B cell (primary cell): ENCODE measurements around the gene NUP54. TPM values are rescaled to one million over a fixed set of nuclear protein-coding genes. Genes with fewer than 3 reads are reported as not detected.

Source experiments
- ATAC-seq: fragments of 200-7000 bp; cut with Tn5 transposase; one replicate; pipeline ENCODE4 v1.10.0; 2021; ENCODE audit warnings: low read depth, mild to moderate bottlenecking, moderate number of reproducible peaks, moderate library complexity
- CTCF ChIA-PET: fragments of 350-600 bp; sonication (Branson Sonifier 250); formaldehyde crosslinking; loops from one replicate; lab custom pipeline; 2021; ENCODE audit warnings: antibody characterized with exemption, inconsistent platforms; lab: Charles Lee
- POLR2A ChIA-PET: fragments of 350-600 bp; sonication (Branson Sonifier 250); formaldehyde crosslinking; loops from one replicate; lab custom pipeline; 2021; ENCODE audit warnings: antibody characterized with exemption; lab: Charles Lee
- DNase-seq: peaks from one replicate; pipeline ENCODE4 v3.0.0; 2013
- H2AFZ ChIP-seq: 2 replicates; pipeline ENCODE4 v1.6.1; 2012; ENCODE audit warnings: mild to moderate bottlenecking, low read depth, low read length; ENCODE audit not compliant: insufficient read depth, poor library complexity, severe bottlenecking
- H3K27ac ChIP-seq, 2 donors: 1 replicate in 1 of 2; 2 replicates in 1 of 2; pipeline ENCODE4 v1.5.1; 2012 to 2013; ENCODE audit warnings: low read length in 2 of 2, mild to moderate bottlenecking in 2 of 2, moderate library complexity in 1 of 2
- H3K27me3 ChIP-seq, 4 experiments: fragments of 200-600 bp in 1 of 4; sonication (generic) in 1 of 4; replicated peaks in 1 of 4; 1 replicate in 2 of 4; 2 replicates in 2 of 4; pipeline versions ENCODE4 v1.6.1 to v1.7.0; 2013 to 2016; ENCODE audit warnings: low read length in 3 of 4, mild to moderate bottlenecking in 2 of 4, mixed read lengths in 1 of 4, moderate library complexity in 1 of 4; ENCODE audit not compliant: insufficient read depth in 4 of 4, control insufficient read depth in 3 of 4; ENCODE audit errors: control extremely low read depth in 1 of 4
- H3K36me3 ChIP-seq, 2 experiments: replicated peaks in 1 of 2; 1 replicate in 1 of 2; 2 replicates in 1 of 2; pipeline versions ENCODE4 v1.6.1 to v1.7.1; 2013; ENCODE audit warnings: low read length in 1 of 2; ENCODE audit not compliant: insufficient read depth in 2 of 2, control insufficient read depth in 1 of 2; ENCODE audit errors: control extremely low read depth in 1 of 2, extremely low read depth in 1 of 2
- H3K4me1 ChIP-seq, 2 donors: fragments of 200-600 bp in 1 of 2; sonication (generic) in 1 of 2; 1 replicate in 1 of 2; 2 replicates in 1 of 2; pipeline versions ENCODE4 v1.5.1 to v1.6.1; 2013 to 2017; ENCODE audit warnings: low read length in 2 of 2; ENCODE audit not compliant: control insufficient read depth in 2 of 2, insufficient read depth in 2 of 2
- H3K4me2 ChIP-seq: replicated peaks from 2 replicates; pipeline ENCODE3; 2012; ENCODE audit warnings: mild to moderate bottlenecking, low read depth, low read length; ENCODE audit not compliant: poor library complexity, severe bottlenecking
- H3K4me3 ChIP-seq, 5 experiments: fragments of 200-600 bp in 1 of 5; sonication (generic) in 1 of 5; 1 replicate in 3 of 5; 2 replicates in 2 of 5; pipeline versions ENCODE4 v1.5.1 to v1.7.0; 2011 to 2016; ENCODE audit warnings: low read length in 4 of 5, mild to moderate bottlenecking in 4 of 5, low read depth in 2 of 5, control low read depth in 1 of 5, moderate library complexity in 1 of 5; ENCODE audit not compliant: insufficient read depth in 1 of 5; ENCODE audit errors: control extremely low read depth in 1 of 5, extremely low read depth in 1 of 5
- H3K79me2 ChIP-seq: fragments of 200-600 bp; sonication (generic); one replicate; pipeline ENCODE4 v1.6.0; 2016; ENCODE audit warnings: low read length; ENCODE audit not compliant: control insufficient read depth, insufficient read depth
- H3K9ac ChIP-seq: fragments of 200-600 bp; sonication (generic); 2 replicates; pipeline ENCODE4 v1.6.1; 2017; ENCODE audit warnings: mild to moderate bottlenecking, low read length, moderate library complexity
- H3K9me3 ChIP-seq, 3 donors: one replicate each; pipeline versions ENCODE4 v1.6.1 to v1.7.1; 2013; ENCODE audit warnings: low read length in 2 of 3; ENCODE audit not compliant: control insufficient read depth in 2 of 3, insufficient read depth in 1 of 3; ENCODE audit errors: control extremely low read depth in 1 of 3
- H4K20me1 ChIP-seq: 2 replicates; pipeline ENCODE4 v1.6.0; 2012; ENCODE audit warnings: mild to moderate bottlenecking, low read length; ENCODE audit not compliant: insufficient read depth, control insufficient read depth, poor library complexity, severe bottlenecking
- H3K27ac Mint-ChIP-seq: one replicate; pipeline ENCODE4 v1.8.0; 2021; ENCODE audit warnings: mixed read lengths
- H3K27me3 Mint-ChIP-seq: one replicate; pipeline ENCODE4 v1.8.0; 2021; ENCODE audit warnings: mixed read lengths
- H3K4me1 Mint-ChIP-seq: one replicate; pipeline ENCODE4 v1.8.0; 2021; ENCODE audit warnings: mixed read lengths
- H3K4me3 Mint-ChIP-seq: one replicate; pipeline ENCODE4 v1.8.0; 2021; ENCODE audit warnings: mixed read lengths
- H3K9me3 Mint-ChIP-seq: one replicate; pipeline ENCODE4 v1.8.0; 2022; ENCODE audit warnings: mixed read lengths; ENCODE audit not compliant: insufficient read depth
- CTCF ChIP-seq: fragments of 200-600 bp; IDR thresholded peaks from one replicate; pipeline ENCODE4 v1.8.0; 2022; ENCODE audit warnings: antibody characterized with exemption, mild to moderate bottlenecking
- EZH2 ChIP-seq: IDR thresholded peaks from 2 replicates; pipeline ENCODE4 v1.6.1; 2012; ENCODE audit warnings: borderline replicate concordance, low read depth, mild to moderate bottlenecking, moderate library complexity, low read length; ENCODE audit not compliant: insufficient read depth, poor library complexity, severe bottlenecking
- WGBS: methylation state at CpG from one replicate; pipeline ENCODE4 v1.1.5; 2013; ENCODE audit warnings: missing lambda C conversion rate; ENCODE audit not compliant: insufficient coverage; 5-methylcytosine and 5-hydroxymethylcytosine counted together
- intact Hi-C: fragments of 100-400 bp; cut with micrococcal nuclease; formaldehyde crosslinking; loops from one replicate; pipeline ENCODE4 v1.10.0; 2022
- polyA plus RNA-seq: library from polyadenylated mRNA; depleted of rRNA; stranded (reverse); fragments of >200 nt; gene quantifications from 2 replicates; pipeline ENCODE4 v1.2.3, GENCODE V29; 2012
- total RNA-seq, 2 donors: library from RNA; stranded (reverse); fragments of 120-200 nt in 1 of 2; gene quantifications; 1 replicate in 1 of 2; 2 replicates in 1 of 2; pipeline versions ENCODE4 v1.2.3 to v1.2.4, GENCODE V29; 2013 to 2022

Gene NUP54
- total and polyA plus RNA-seq, 2 donors (not counting 1 experiment from before 2014, with no cell fraction given) = 17.4 to 71.4 TPM

- CTCF ChIA-PET = interaction anchor here (3.8 kb wide), 1 partner anchor 79 kb away, joined by 24 read pairs; no protein-coding TSS in a partner anchor
- Histone ChIP-seq H3K9me3 (no peaks in the 10 kb centered on the region), H3K4me1 (no peaks in the 10 kb centered on the region), H3K4me3 (no peak within 1 kb of the TSS), H3K36me3 (no peaks in the 10 kb centered on the region), H3K79me2 (no peaks in the 10 kb centered on the region), H2AFZ (no peak within 1 kb of the TSS), H3K27ac (no peak within 1 kb of the TSS), H3K4me2 (no peak within 1 kb of the TSS), H4K20me1 (no peaks in the 10 kb centered on the region), H3K9ac (no peak within 1 kb of the TSS), H3K27me3 (peaks cover 0 to 5% (median 0%) of the 10 kb centered on the region in 4 experiments)
- intact Hi-C loops = no loop called here
- peaks cover 15% of the 10 kb centered on the region for H3K27me3 Mint-ChIP-seq
- no CpG with 5 or more reads among the region's 1 CpG for WGBS
- no peak within 1 kb of the TSS for H3K27ac Mint-ChIP-seq
- TF ChIP-seq CTCF = no peak
- no peak for TF ChIP-seq EZH2
- no peaks in the 10 kb centered on the region for H3K4me1 Mint-ChIP-seq
- no peak for ATAC-seq
- DNase-seq = no peak
- H3K4me3 Mint-ChIP-seq = no peak within 1 kb of the TSS
- no peaks in the 10 kb centered on the region for H3K9me3 Mint-ChIP-seq
- POLR2A ChIA-PET = no interaction called here
Measured at GRCh38 chr4:76074468-76074867, 73.7 kb downstream of the NUP54 start, which contains the start of gene ART3. Gene ART3 (plus strand): TSS chr4:76074709. CDS start chr4:76075890, 1,181 bp downstream.

- no peak overlapping the region for H3K9ac ChIP-seq
- no peak overlapping the region for H3K4me2 ChIP-seq
- no peaks in the 10 kb centered on the region for H3K4me1 ChIP-seq
- ChIA-PET CTCF (interaction anchor here (3.8 kb wide), 1 partner anchor 77 kb away, joined by 24 read pairs; no protein-coding TSS in a partner anchor), POLR2A (no interaction called here)
- Mint-ChIP-seq H3K27ac (no peak overlapping the region), H3K9me3 (no peaks in the 10 kb centered on the region), H3K4me1 (no peaks in the 10 kb centered on the region), H3K27me3 (peaks cover 2% of the 10 kb centered on the region), H3K4me3 (no peak overlapping the region)
- intact Hi-C loops = no loop called here
- no peaks in the 10 kb centered on the region for H3K27me3 ChIP-seq
- H3K36me3 ChIP-seq = no peaks in the 10 kb centered on the region
- ATAC-seq (no peak), DNase-seq (no peak)
- H3K27ac ChIP-seq = no peak overlapping the region
- H3K4me3 ChIP-seq = no peak overlapping the region
- no peak for TF ChIP-seq CTCF
- no peak for TF ChIP-seq EZH2
- H2AFZ ChIP-seq = no peak overlapping the region
- no peaks in the 10 kb centered on the region for H3K79me2 ChIP-seq
- WGBS = 100% methylated on average over 2 of the region's 4 CpGs
- H3K9me3 ChIP-seq = no peaks in the 10 kb centered on the region
- H4K20me1 ChIP-seq = no peaks in the 10 kb centered on the region
Measured at GRCh38 chr4:76072760-76073159, 75.4 kb downstream of the NUP54 start.
